Measurements from ENCODE around the gene TUBA4A. TPM values are rescaled to one million over a fixed set of nuclear protein-coding genes. Genes with fewer than 3 reads are reported as not detected.
"Not testable (repeated sequence)": the region's sequence is repeated elsewhere in the genome, so short reads cannot be mapped to it uniquely, and the experiment has no call there.

TUBA4A gene
- total and polyA plus RNA-seq, 3 donors from 2014 or later = 27.0 to 90.0 (median 47.6) TPM

GRCh38 chr2:219205981-219206327, 47.8 kb downstream of the TUBA4A start:
- 10 to 11% methylated on average over 7 of the region's 7 CpGs for WGBS, 2 donors

GRCh38 chr2:219205165-219205538, 48.6 kb downstream of the TUBA4A start:
- Histone ChIP-seq H3K4me1 (peaks cover 21% of the 10 kb centered on the region), H3K4me3 (no peak overlapping the region), H3K9me3 (no peaks in the 10 kb centered on the region), H3K27ac (no peak overlapping the region), H3K36me3 (ENCODE audit: low read depth, missing control alignments) (no peaks in the 10 kb centered on the region), H3K27me3 (no peaks in the 10 kb centered on the region)
- 70 to 80% methylated on average over 5 of the region's 5 CpGs for WGBS, 2 donors
- no peak for TF ChIP-seq CTCF (IDR thresholded peaks at IDR 0.05)
- no peak for TF ChIP-seq POLR2A (IDR thresholded peaks at IDR 0.05)
- DNase-seq = no peak
- intact Hi-C loops (cut with DNase I; ENCODE audit: low total_unique reads) = no loop called here

More at GRCh38 chr2:219205981-219206327, 47.8 kb downstream of the TUBA4A start:
- intact Hi-C loops (cut with DNase I; ENCODE audit: low total_unique reads) = no loop called here
- Histone ChIP-seq H3K27ac (peak overlapping the region; percentile 97), H3K4me3 (peak overlapping the region; percentile 69 to 80), H3K27me3 (no peaks in the 10 kb centered on the region), H3K36me3 (ENCODE audit: low read depth, missing control alignments) (no peaks in the 10 kb centered on the region), H3K4me1 (peaks cover 18% of the 10 kb centered on the region), H3K9me3 (no peaks in the 10 kb centered on the region)
- TF ChIP-seq POLR2A (IDR thresholded peaks at IDR 0.05) (no peak), CTCF (IDR thresholded peaks at IDR 0.05) (no peak)
- no peak for DNase-seq

- intact Hi-C loops (cut with DNase I; ENCODE audit: low total_unique reads) = no loop called here
- H3K4me3 ChIP-seq = no peak overlapping the region
- H3K27ac ChIP-seq = no peak overlapping the region
- H3K4me1 ChIP-seq = peaks cover 21% of the 10 kb centered on the region
- no peak for DNase-seq
- no peaks in the 10 kb centered on the region for H3K36me3 ChIP-seq (ENCODE audit: low read depth, missing control alignments)
- TF ChIP-seq CTCF (IDR thresholded peaks at IDR 0.05) (no peak), POLR2A (IDR thresholded peaks at IDR 0.05) (no peak)
- H3K9me3 ChIP-seq = no peaks in the 10 kb centered on the region
- 85 to 90% methylated on average over 7 of the region's 7 CpGs for WGBS, 2 donors
- no peaks in the 10 kb centered on the region for H3K27me3 ChIP-seq
Observed at GRCh38 chr2:219204425-219205164, 49.1 kb downstream of the TUBA4A start.

GRCh38 chr2:219201331-219201730, 52.4 kb downstream of the TUBA4A start:
- not testable (repeated sequence) for DNase-seq

GRCh38 chr2:219200502-219201326, 53.0 kb downstream of the TUBA4A start:
- H3K4me1 ChIP-seq; H3K27me3 ChIP-seq; H3K9me3 ChIP-seq; H3K36me3 ChIP-seq (ENCODE audit: low read depth, missing control alignments); intact Hi-C loops (cut with DNase I; ENCODE audit: low total_unique reads): not testable (repeated sequence)
- WGBS, 2 donors = 56 to 60% methylated on average over 20 to 26 of the region's 26 CpGs
- peak overlapping the region in 1 of 2 donors; percentile 20 for H3K4me3 ChIP-seq
- peak overlapping the region; percentile 63 to 68 for H3K27ac ChIP-seq
- DNase-seq = peak; percentile 69

More at GRCh38 chr2:219201331-219201730, 52.4 kb downstream of the TUBA4A start:
- H3K27ac ChIP-seq; H3K27me3 ChIP-seq; intact Hi-C loops (cut with DNase I; ENCODE audit: low total_unique reads); H3K4me1 ChIP-seq; H3K36me3 ChIP-seq (ENCODE audit: low read depth, missing control alignments); H3K9me3 ChIP-seq; H3K4me3 ChIP-seq: not testable (repeated sequence)
- 73 to 80% methylated on average over 3 to 21 of the region's 21 CpGs for WGBS, 2 donors

MicroRNA genes within 50 kb of the gene (microRNA counts, 767-probe panel; counts per million panel counts)
- 0 to 152 counts per million in 2 donors for microRNA hsa-miR-153

Small RNA genes lying within 50 kb of the gene (microRNA-seq; reads per million reads assigned to microRNA genes)
- 0 reads per million in 2 donors for gene MIR153-1 (ENCODE audit: borderline number of aligned reads in 2 of 2, borderline replicate concordance in 1 of 2)

Small RNA genes lying within 50 kb of the gene (small RNA-seq; reads per million reads assigned to genes)
- gene MIR153-1 = 0 to 0.38 reads per million in 2 donors

Other genes with a start within 250 kb of the TUBA4A start
- 10 to 100 TPM; 15.5 to 23.7 TPM for gene CFAP65, start 212.4 kb downstream of the TUBA4A start, total RNA-seq
- 42.9 TPM for gene CFAP65, start 212.4 kb downstream of the TUBA4A start, polyA plus RNA-seq (ENCODE audit: insufficient read depth, low read depth, low replicate concordance)
- gene IHH, start 193.0 kb downstream of the TUBA4A start, total RNA-seq = under 1 TPM; 0.19 to 0.39 TPM
- 1.1 TPM for gene IHH, start 193.0 kb downstream of the TUBA4A start, polyA plus RNA-seq (ENCODE audit: insufficient read depth, low read depth, low replicate concordance)
- 10 to 100 TPM; 33.4 to 38.5 TPM for gene NHEJ1, start 93.1 kb downstream of the TUBA4A start, total RNA-seq
- 67.0 TPM for gene NHEJ1, start 93.1 kb downstream of the TUBA4A start, polyA plus RNA-seq (ENCODE audit: insufficient read depth, low read depth, low replicate concordance)
- gene SLC23A3, start 83.9 kb downstream of the TUBA4A start, total RNA-seq = under 1 TPM; 0.39 to 0.56 TPM
- gene SLC23A3, start 83.9 kb downstream of the TUBA4A start, polyA plus RNA-seq (ENCODE audit: insufficient read depth, low read depth, low replicate concordance) = 0.42 TPM
- gene CNPPD1, start 77.0 kb downstream of the TUBA4A start, total RNA-seq = 10 to 100 TPM; 38.3 to 60.5 TPM
- 68.0 TPM for gene CNPPD1, start 77.0 kb downstream of the TUBA4A start, polyA plus RNA-seq (ENCODE audit: insufficient read depth, low read depth, low replicate concordance)
- 100 to 1,000 TPM; 135 to 138 TPM for gene RETREG2, start 75.6 kb downstream of the TUBA4A start, total RNA-seq
- 441 TPM for gene RETREG2, start 75.6 kb downstream of the TUBA4A start, polyA plus RNA-seq (ENCODE audit: insufficient read depth, low read depth, low replicate concordance)
- gene ZFAND2B, start 47.1 kb downstream of the TUBA4A start, total RNA-seq = 10 to 100 TPM; 34.3 to 41.3 TPM
- 27.0 TPM for gene ZFAND2B, start 47.1 kb downstream of the TUBA4A start, polyA plus RNA-seq (ENCODE audit: insufficient read depth, low read depth, low replicate concordance)
- gene ABCB6, start 35.0 kb downstream of the TUBA4A start, total RNA-seq = 10 to 100 TPM; 43.8 to 47.0 TPM
- 94.8 TPM for gene ABCB6, start 35.0 kb downstream of the TUBA4A start, polyA plus RNA-seq (ENCODE audit: insufficient read depth, low read depth, low replicate concordance)
- 100 to 1,000 TPM; 115 to 125 TPM for gene ATG9A, start 24.3 kb downstream of the TUBA4A start, total RNA-seq
- gene ATG9A, start 24.3 kb downstream of the TUBA4A start, polyA plus RNA-seq (ENCODE audit: insufficient read depth, low read depth, low replicate concordance) = 207 TPM
- gene ANKZF1, start 24.1 kb downstream of the TUBA4A start, total RNA-seq = 10 to 100 TPM; 50.9 to 56.4 TPM
- gene ANKZF1, start 24.1 kb downstream of the TUBA4A start, polyA plus RNA-seq (ENCODE audit: insufficient read depth, low read depth, low replicate concordance) = 27.9 TPM
- 100 to 1,000 TPM in 1 of 2 donors, 10 to 100 TPM in 1; 70.9 to 109 TPM for gene GLB1L, start 8.5 kb downstream of the TUBA4A start, total RNA-seq
- 224 TPM for gene GLB1L, start 8.5 kb downstream of the TUBA4A start, polyA plus RNA-seq (ENCODE audit: insufficient read depth, low read depth, low replicate concordance)
- 10 to 100 TPM; 29.1 to 32.6 TPM for gene STK16, start 8.4 kb downstream of the TUBA4A start, total RNA-seq
- gene STK16, start 8.4 kb downstream of the TUBA4A start, polyA plus RNA-seq (ENCODE audit: insufficient read depth, low read depth, low replicate concordance) = 63.0 TPM
- under 1 TPM in 1 of 2 donors, not detected in 1; 0.25 TPM for gene TUBA4B, start 675 bp downstream of the TUBA4A start, total RNA-seq
- gene TUBA4B, start 675 bp downstream of the TUBA4A start, polyA plus RNA-seq (ENCODE audit: insufficient read depth, low read depth, low replicate concordance) = 1.6 TPM
- gene DNAJB2, start 25.4 kb upstream of the TUBA4A start, total RNA-seq = 100 to 1,000 TPM; 139 to 149 TPM
- 152 TPM for gene DNAJB2, start 25.4 kb upstream of the TUBA4A start, polyA plus RNA-seq (ENCODE audit: insufficient read depth, low read depth, low replicate concordance)
- gene PTPRN, start 55.5 kb upstream of the TUBA4A start, total RNA-seq = 1 to 10 TPM; 3.5 to 6.0 TPM
- 1.7 TPM for gene PTPRN, start 55.5 kb upstream of the TUBA4A start, polyA plus RNA-seq (ENCODE audit: insufficient read depth, low read depth, low replicate concordance)
- under 1 TPM in 1 of 2 donors, not detected in 1; 0.71 TPM for gene RESP18, start 78.8 kb upstream of the TUBA4A start, total RNA-seq
- 1.4 TPM for gene RESP18, start 78.8 kb upstream of the TUBA4A start, polyA plus RNA-seq (ENCODE audit: insufficient read depth, low read depth, low replicate concordance)
- 10 to 100 TPM; 84.8 to 90.2 TPM for gene DNPEP, start 134.0 kb upstream of the TUBA4A start, total RNA-seq
- gene DNPEP, start 134.0 kb upstream of the TUBA4A start, polyA plus RNA-seq (ENCODE audit: insufficient read depth, low read depth, low replicate concordance) = 145 TPM
- 10 to 100 TPM; 17.6 to 33.3 TPM for gene DES, start 164.5 kb upstream of the TUBA4A start, total RNA-seq
- gene DES, start 164.5 kb upstream of the TUBA4A start, polyA plus RNA-seq (ENCODE audit: insufficient read depth, low read depth, low replicate concordance) = 199 TPM
- gene SPEG, start 180.9 kb upstream of the TUBA4A start, total RNA-seq = 10 to 100 TPM; 23.0 to 24.3 TPM
- 16.0 TPM for gene SPEG, start 180.9 kb upstream of the TUBA4A start, polyA plus RNA-seq (ENCODE audit: insufficient read depth, low read depth, low replicate concordance)
- 10 to 100 TPM; 24.6 to 28.3 TPM for gene GMPPA, start 245.0 kb upstream of the TUBA4A start, total RNA-seq
- gene GMPPA, start 245.0 kb upstream of the TUBA4A start, polyA plus RNA-seq (ENCODE audit: insufficient read depth, low read depth, low replicate concordance) = 19.6 TPM

Measured in testis (tissue), 3 donors.